Kidney capillary endothelial cell (primary cell): ENCODE measurements around the gene PLIN1.
"Not testable (repeated sequence)": the region's sequence is repeated elsewhere in the genome, so short reads cannot be mapped to it uniquely, and the experiment has no call there.

Source experiments
- DNase-seq: peaks from one replicate; pipeline ENCODE4 v3.0.0-alpha.2; 2018; ENCODE audit warnings: low spot score

PLIN1 gene

GRCh38 chr15:89679212-89679611 lies at the start of gene PLIN1:
TSS of gene PLIN1 (minus strand) at chr15:89679367. CDS start at chr15:89677489, 1,878 bp downstream.
- no peak for DNase-seq

- DNase-seq, result no peak
Measured at GRCh38 chr15:89728254-89728653, 49.1 kb upstream of the PLIN1 start.

DNA sequence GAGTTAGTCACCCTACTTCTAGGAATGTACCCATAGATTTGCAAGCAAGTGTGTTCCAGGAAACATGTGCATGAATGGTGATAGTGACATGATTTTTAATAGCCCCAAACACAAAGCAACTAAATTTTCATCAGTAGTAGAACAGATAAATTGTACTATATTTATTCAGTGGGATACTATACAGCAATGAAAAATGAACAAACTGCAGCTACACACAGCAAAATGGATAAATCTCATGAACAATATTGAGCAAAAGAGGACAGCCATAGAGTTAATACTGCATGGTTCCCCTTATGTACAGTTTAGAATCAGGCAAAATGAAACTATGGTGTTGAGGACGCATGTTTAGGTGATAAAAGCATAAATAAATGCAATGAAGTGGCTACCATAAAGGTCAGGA lies 45.9 kb upstream of the PLIN1 start:
- DNase-seq, result no peak

DNA sequence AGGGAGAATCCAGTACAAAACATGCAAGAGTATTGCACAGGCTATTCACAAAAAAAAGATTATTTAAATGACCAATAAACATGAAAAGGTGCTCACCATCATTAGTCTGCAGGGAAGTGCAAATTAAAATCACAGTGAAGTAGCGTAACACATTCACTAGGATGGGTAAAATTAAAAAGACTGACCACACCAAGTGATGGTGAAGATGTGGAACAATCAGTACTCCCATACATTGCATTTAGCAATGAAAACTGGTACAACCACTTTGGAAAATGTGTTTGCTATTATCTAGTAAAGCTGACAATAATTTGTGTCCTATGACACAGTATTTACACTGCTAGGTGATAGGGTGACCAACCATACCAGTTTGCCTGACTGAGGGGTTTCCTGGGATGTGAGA lies 45.5 kb upstream of the PLIN1 start:
- no peak for DNase-seq

- DNase-seq, result no peak
Measured at GRCh38 chr15:89723031-89723430, 43.9 kb upstream of the PLIN1 start.

DNA sequence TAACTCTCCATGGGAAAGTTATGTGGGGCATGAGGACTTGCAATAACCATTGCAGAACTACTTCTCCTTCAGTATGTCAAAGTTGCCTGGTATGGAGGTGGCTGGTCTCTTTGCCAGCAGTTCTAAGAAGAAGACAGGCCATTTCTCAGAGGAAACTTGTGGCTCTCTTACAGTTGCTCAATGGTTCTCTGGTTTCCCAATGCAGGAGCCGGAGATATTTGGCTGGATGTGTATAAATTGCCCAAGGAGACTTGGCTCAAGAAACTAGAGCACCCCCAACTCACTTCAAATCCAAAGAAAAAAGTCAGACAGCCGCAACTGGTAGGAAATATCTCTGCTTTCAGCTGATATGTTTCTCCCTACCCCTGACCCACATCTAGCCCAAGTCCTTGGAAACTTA lies 35.6 kb upstream of the PLIN1 start:
- DNase-seq, result no peak

DNA sequence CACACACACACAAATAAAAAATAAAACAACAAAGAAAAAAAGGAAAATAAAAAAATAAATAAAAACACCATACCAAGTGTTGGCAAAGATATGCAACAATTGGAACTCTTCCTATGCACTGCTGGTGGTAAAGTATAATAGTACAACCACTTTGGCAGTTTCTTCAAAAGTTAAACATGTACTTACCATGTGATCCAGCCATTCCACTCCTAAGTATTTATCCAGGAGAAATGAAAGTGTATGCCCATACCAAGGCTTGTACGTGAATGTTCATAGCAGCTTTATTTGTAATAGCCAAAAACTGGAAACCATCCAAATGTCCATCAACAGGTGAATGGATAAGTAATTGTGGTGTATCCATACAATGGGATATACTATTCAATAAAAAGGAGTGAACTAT lies 28.4 kb upstream of the PLIN1 start:
- no peak for DNase-seq

DNA sequence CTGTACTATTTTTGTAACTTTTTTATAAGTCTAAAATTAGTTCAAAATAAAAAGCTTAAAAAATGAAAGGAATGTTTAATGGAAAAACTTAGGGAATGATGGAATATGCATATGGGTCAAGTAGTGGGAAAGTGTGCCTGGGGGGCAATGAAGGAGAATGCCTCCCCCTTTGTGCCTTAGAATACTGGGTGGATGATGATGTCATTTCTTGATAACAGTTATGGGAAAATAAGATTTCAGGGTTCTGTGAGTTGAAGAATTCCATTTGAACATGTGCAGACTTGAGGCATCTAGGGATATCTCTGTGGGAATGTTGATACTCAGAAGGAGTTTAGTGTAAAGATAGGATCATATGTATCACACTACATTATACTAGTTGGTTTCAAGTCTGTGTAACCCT lies 25.2 kb upstream of the PLIN1 start:
- DNase-seq, result no peak

DNA sequence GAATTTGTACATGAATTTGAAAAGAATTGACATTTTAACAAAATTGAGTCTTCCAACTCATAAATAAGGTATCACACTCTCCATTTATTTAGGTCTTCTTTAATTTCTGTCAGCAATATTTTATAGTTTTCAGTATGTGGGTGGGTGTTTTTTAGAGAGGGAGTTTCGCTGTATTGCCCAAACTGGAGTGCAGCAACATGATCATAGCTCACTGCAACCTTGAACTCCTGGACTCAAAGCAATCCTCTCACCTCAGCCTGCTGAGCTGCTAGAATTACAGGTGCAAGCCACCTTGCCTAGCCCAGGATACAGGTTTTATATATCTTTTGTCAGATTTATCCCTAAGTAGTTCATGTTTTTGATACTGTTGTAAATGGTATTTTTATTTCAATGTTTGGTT lies 16.0 kb upstream of the PLIN1 start:
- DNase-seq, result no peak

DNA sequence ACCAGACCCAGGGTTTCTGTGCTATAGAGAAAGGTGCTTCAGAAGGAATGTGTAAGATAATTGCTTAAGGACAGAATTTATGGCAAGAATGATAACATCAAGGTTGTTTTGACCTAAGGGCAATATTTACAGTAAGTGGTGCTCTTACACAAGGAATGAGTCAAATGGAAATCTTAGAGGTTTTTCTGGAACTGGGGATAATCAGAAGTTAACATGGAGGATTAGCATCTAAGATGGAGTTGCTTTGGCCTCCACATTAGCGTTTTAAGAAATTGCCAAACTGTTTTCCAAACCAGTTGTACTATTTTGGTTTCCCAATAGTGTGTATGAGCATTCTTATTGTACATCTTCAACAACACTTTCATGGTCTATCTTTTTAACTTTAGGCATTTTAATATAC lies 14.5 kb upstream of the PLIN1 start:
- DNase-seq, result no peak

DNA sequence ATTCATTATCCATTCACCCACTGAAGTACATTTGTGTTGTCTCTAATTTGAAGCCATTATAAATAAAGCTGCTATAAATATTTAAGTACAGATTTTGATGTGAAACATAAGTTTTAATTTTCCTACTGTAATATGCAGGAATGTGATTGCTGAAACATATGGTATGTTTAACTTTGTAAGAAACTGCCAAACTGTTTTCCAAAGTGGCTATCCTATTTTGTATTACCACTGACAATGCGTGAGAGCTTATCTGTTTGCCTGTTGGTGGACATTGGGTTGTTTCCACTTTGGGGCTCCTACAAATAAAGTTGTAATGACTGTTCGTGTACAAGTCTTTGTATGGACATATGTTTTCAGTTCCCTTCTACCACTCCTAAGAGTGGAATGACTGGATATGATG lies 13.9 kb upstream of the PLIN1 start:
- no peak for DNase-seq

GRCh38 chr15:89690276-89691218 lies 11.4 kb upstream of the PLIN1 start, which contains the start of the genes PEX11A and WDR93:
TSS of gene PEX11A (minus strand) at chr15:89690754. CDS start at chr15:89690632, 122 bp downstream.
TSS of gene WDR93 (plus strand) at chr15:89690811. CDS start at chr15:89701747, 10,936 bp downstream.
- DNase-seq, result peak; percentile 48

DNA sequence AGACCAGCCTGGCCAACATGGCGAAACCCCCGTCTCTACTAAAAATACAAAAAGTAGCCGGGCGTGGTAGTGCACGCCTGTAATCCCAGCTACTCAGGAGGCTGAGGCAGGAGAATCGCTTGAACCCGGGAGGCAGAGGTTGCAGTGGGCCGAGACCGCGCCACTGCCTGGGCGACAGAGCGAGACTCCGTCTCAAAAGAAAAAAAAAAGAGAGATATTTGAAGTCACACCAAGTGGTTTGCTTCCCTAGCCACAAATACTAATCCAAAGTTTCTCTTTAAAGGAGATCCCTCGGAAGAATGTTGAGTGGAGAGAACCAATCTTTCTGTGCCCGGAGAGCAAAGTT lies 10.7 kb upstream of the PLIN1 start:
- not testable (repeated sequence) for DNase-seq

DNA sequence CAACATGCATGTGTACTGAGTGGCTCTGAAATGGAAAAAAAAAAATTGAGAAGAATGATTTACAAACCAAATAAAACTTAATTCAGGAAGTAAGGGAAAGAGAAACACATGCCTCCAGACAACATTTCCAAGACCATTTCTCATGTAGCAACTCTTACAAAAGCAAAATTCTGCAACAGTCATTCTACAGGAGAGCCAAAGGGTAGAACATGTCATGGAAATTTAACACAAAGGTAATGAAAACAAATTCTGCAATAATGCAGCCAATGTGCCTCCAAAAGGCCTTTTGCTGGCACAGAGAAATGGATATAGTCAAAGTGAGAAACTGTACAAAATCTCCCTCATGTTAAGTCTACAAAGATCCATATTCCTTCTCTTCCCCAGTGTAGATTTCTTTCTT lies 7.4 kb upstream of the PLIN1 start:
- DNase-seq, result no peak

DNA sequence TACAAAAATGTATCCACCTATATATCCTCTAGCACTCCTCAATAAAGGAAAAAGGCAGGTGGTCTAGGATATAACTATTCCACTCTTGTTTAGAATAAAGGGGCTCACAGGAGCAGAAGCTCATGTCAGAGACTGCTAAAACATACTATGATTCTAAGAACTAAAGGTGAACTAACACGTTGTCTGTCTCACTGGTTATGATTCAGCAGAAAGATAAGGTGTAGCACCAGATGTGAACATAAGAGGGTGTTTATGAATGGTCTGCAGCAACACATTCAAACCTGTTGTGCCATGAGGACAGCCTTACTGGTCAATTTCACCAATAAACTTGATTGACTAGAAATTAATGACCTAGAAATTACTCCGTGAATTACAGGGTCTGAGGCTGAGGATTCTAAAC lies 6.8 kb upstream of the PLIN1 start:
- no peak for DNase-seq

GRCh38 chr15:89681146-89681545 lies 2.0 kb upstream of the PLIN1 start:
- no peak for DNase-seq

DNA sequence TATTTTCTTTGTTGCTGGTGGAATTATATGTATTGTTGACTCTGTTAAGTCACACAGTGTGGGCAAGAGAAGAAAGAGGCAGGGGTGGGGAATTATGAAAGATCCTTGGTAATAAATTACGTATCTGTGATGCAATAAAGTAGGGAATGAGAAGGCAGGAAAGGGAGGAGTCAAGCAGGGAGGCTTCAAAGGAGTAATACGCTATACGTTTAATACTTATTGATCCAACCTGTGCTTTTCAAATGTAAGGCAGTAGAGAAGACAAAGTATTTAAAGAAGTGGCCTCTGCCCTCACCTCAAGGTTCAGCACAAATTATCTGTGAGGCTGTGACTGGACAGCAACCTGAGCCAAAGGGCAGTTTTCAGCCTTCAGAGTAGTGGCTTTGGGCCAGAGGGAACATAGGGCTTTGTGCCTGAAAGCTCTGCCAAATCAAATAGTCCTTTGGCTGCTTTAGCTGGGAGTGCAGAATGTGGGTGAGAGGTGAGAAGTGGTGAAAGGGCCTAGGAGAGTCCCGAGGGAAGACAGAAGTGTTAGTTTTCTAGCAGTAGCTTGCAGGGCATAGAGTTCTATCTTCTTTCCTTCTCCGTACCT lies 1.2 kb upstream of the PLIN1 start:
- DNase-seq, result no peak

GRCh38 chr15:89677381-89677780 lies 1.8 kb downstream of the PLIN1 start:
- DNase-seq, result no peak

GRCh38 chr15:89675606-89676005 lies 3.6 kb downstream of the PLIN1 start:
- DNase-seq, result no peak

- DNase-seq, result no peak
Measured at GRCh38 chr15:89674526-89674925, 4.6 kb downstream of the PLIN1 start.

- DNase-seq, result no peak
Measured at GRCh38 chr15:89673165-89673512, 6.0 kb downstream of the PLIN1 start.

- DNase-seq, result no peak
Measured at GRCh38 chr15:89672221-89673164, 6.7 kb downstream of the PLIN1 start.
